Liver (tissue), 9 donors: Measurements from ENCODE around the gene SLC26A1. TPM values are rescaled to one million over a fixed set of nuclear protein-coding genes. Genes with fewer than 3 reads are reported as not detected.

Source experiments
- DNase-seq: peaks from one replicate; pipeline ENCODE4 v3.0.0-alpha.2; 2017; ENCODE audit warnings: low spot score
- H3K27ac ChIP-seq, 2 donors: one replicate each; pipeline ENCODE4 v1.7.0; 2013; ENCODE audit warnings: inconsistent platforms in 2 of 2, low read length in 2 of 2, control low read depth in 1 of 2, low read depth in 1 of 2, mild to moderate bottlenecking in 1 of 2
- H3K27me3 ChIP-seq, 4 donors: one replicate each; pipeline versions ENCODE4 v1.6.1 to v1.7.0; 2013; ENCODE audit warnings: low read length in 3 of 4, inconsistent platforms in 1 of 4, mild to moderate bottlenecking in 1 of 4, moderate library complexity in 1 of 4; ENCODE audit not compliant: control insufficient read depth in 4 of 4, insufficient read depth in 4 of 4
- H3K36me3 ChIP-seq, 4 donors: one replicate each; pipeline versions ENCODE4 v1.6.1 to v1.7.0; 2013; ENCODE audit warnings: low read length in 3 of 4, mild to moderate bottlenecking in 3 of 4, low read depth in 1 of 4, moderate library complexity in 1 of 4; ENCODE audit not compliant: control insufficient read depth in 4 of 4, insufficient read depth in 3 of 4
- H3K4me1 ChIP-seq, 4 donors: one replicate each; pipeline versions ENCODE4 v1.6.1 to v1.7.0; 2013; ENCODE audit warnings: low read length in 3 of 4, mild to moderate bottlenecking in 3 of 4, moderate library complexity in 1 of 4; ENCODE audit not compliant: control insufficient read depth in 4 of 4, insufficient read depth in 4 of 4
- H3K4me3 ChIP-seq, 3 donors: one replicate each; pipeline versions ENCODE4 v1.6.1 to v1.7.0; 2013; ENCODE audit warnings: low read length in 3 of 3, control low read depth in 1 of 3, low read depth in 1 of 3, mild to moderate bottlenecking in 1 of 3
- H3K9ac ChIP-seq, 2 donors: one replicate each; pipeline ENCODE4 v1.7.0; 2013; ENCODE audit warnings: low read length in 2 of 2, mild to moderate bottlenecking in 2 of 2, moderate library complexity in 2 of 2, control low read depth in 1 of 2, low read depth in 1 of 2
- H3K9me3 ChIP-seq, 4 donors: one replicate each; pipeline versions ENCODE4 v1.6.1 to v1.7.0; 2013; ENCODE audit warnings: low read length in 3 of 4; ENCODE audit not compliant: control insufficient read depth in 4 of 4
- EGR1 ChIP-seq, 2 donors: IDR thresholded peaks; 2 replicates each; pipeline ENCODE4 v1.6.1; 2016 to 2018; ENCODE audit warnings: antibody characterized with exemption in 2 of 2, low read depth in 2 of 2
- FOXA2 ChIP-seq: IDR thresholded peaks from 2 replicates; pipeline ENCODE4 v1.6.1; 2016; ENCODE audit warnings: antibody characterized with exemption
- GABPA ChIP-seq, 2 donors: IDR thresholded peaks in 1 of 2; conservative IDR thresholded peaks in 1 of 2; 2 replicates each; pipeline ENCODE4 v1.6.1; 2016; ENCODE audit warnings: antibody characterized with exemption in 2 of 2, mild to moderate bottlenecking in 1 of 2, moderate library complexity in 1 of 2
- HNF4G ChIP-seq: IDR thresholded peaks from 2 replicates; pipeline ENCODE4 v1.6.1; 2016; ENCODE audit warnings: antibody characterized with exemption
- JUND ChIP-seq, 2 donors: IDR thresholded peaks; 2 replicates each; pipeline ENCODE4 v1.6.1; 2016; ENCODE audit warnings: antibody characterized with exemption in 2 of 2
- NR2F2 ChIP-seq: IDR thresholded peaks from 2 replicates; pipeline ENCODE4 v1.6.1; 2016; ENCODE audit warnings: antibody characterized with exemption
- RAD21 ChIP-seq, 2 donors: IDR thresholded peaks; 2 replicates each; pipeline ENCODE4 v1.6.1; 2016; ENCODE audit warnings: antibody characterized with exemption in 2 of 2, mild to moderate bottlenecking in 2 of 2
- RXRA ChIP-seq, 2 donors: IDR thresholded peaks; 2 replicates each; pipeline ENCODE4 v1.6.1; 2017 to 2018; ENCODE audit warnings: antibody characterized with exemption in 2 of 2, mild to moderate bottlenecking in 1 of 2
- SP1 ChIP-seq: IDR thresholded peaks from 2 replicates; pipeline ENCODE4 v1.6.1; 2018; ENCODE audit warnings: antibody characterized with exemption, mild to moderate bottlenecking
- TAF1 ChIP-seq: conservative IDR thresholded peaks from 2 replicates; pipeline ENCODE4 v1.6.1; 2016; ENCODE audit warnings: antibody characterized with exemption, mild to moderate bottlenecking
- YY1 ChIP-seq: IDR thresholded peaks from 2 replicates; pipeline ENCODE4 v1.6.1; 2016; ENCODE audit warnings: antibody characterized with exemption, mild to moderate bottlenecking
- WGBS: extraction: QIAGEN DNeasy Blood & Tissue Kit; methylation state at CpG from one replicate; pipeline ENCODE4 v1.1.7; 2013; 5-methylcytosine and 5-hydroxymethylcytosine counted together
- polyA plus RNA-seq, 2 donors: library from polyadenylated mRNA; stranded (reverse) in 1 of 2; unstranded in 1 of 2; fragments of 200-250 nt in 1 of 2; fragments of >200 nt in 1 of 2; fragmentation: Nextera tagmentation in 1 of 2; extraction: Ambion mirVana in 1 of 2; gene quantifications; one replicate each; pipeline versions ENCODE4 v1.2.1 to v1.2.3, GENCODE V29; 2013 to 2015
- total RNA-seq, 2 donors: library from RNA; depleted of rRNA; stranded (reverse); fragments of >200 nt; gene quantifications; one replicate each; pipeline ENCODE4 v1.2.3, GENCODE V29; 2014
- TF ChIP-seq, protein P1 (sequence below): IDR thresholded peaks from 2 replicates; pipeline ENCODE4 v1.6.1; 2016; ENCODE audit warnings: antibody characterized with exemption
- TF ChIP-seq, protein P2 (sequence below): IDR thresholded peaks from 2 replicates; pipeline ENCODE4 v1.6.1; 2016; ENCODE audit warnings: antibody characterized with exemption
- TF ChIP-seq, protein P3 (sequence below): fragments of 150-350 bp; IDR thresholded peaks from 2 replicates; pipeline ENCODE4 v1.5.1; 2017; ENCODE audit warnings: improper control_type of control experiment, low read depth, low read length; ENCODE audit not compliant: missing input control
- TF ChIP-seq, protein P4 (sequence below): IDR thresholded peaks from 2 replicates; pipeline ENCODE4 v1.6.1; 2016; ENCODE audit warnings: antibody characterized with exemption
- TF ChIP-seq, protein P5 (sequence below): IDR thresholded peaks from 2 replicates; pipeline ENCODE4 v1.6.1; 2016; ENCODE audit warnings: antibody characterized with exemption, mild to moderate bottlenecking
- donor health status: healthy.
- donor health status: healthy.
- donor health status: healthy.
- donor health status: healthy.
- donor health status: healthy.

Gene SLC26A1
- total and polyA plus RNA-seq, 4 donors = 5.1 to 41.0 (median 26.3) TPM

DNA sequence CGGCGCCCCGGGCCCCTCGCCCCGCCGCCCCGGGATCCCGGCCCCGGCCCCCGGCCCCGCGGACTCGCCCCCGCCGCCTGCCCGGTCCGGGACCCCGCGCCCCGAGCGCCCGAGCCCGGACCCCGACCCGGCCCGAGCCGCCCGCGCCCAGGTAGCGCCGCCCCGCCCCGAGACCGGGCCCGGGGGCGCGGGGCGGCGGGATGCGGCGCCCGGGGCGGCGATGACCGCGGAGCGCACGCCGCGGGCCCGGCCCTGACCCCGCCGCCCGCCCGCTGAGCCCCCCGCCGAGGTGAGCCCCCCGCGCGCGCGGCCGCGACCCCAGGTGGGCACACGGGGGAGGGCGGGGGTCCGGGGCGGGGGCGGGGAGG, 18.4 kb upstream of the SLC26A1 start:
- peaks cover 22 to 35% (median 31%) of the 10 kb centered on the region in 4 donors for H3K4me1 ChIP-seq
- no peaks in the 10 kb centered on the region for H3K9me3 ChIP-seq
- H3K36me3 ChIP-seq = peaks cover 0 to 7% (median 0%) of the 10 kb centered on the region in 4 donors
- no peak overlapping the region for H3K27ac ChIP-seq
- no peak for DNase-seq
- no peak for TF ChIP-seq JUND (IDR thresholded peaks at IDR 0.05)
- TF ChIP-seq RAD21 (IDR thresholded peaks at IDR 0.05) = no peak
- no peak for TF ChIP-seq SP1
- no peak for TF ChIP-seq NR2F2
- TF ChIP-seq FOXA2 = no peak
- no peak for TF ChIP-seq GABPA (IDR thresholded peaks at IDR 0.05 in 1 of 2, conservative IDR thresholded peaks at IDR 0.05 in 1 of 2)
- TF ChIP-seq, protein P1, sequence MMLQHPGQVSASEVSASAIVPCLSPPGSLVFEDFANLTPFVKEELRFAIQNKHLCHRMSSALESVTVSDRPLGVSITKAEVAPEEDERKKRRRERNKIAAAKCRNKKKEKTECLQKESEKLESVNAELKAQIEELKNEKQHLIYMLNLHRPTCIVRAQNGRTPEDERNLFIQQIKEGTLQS = no peak
- TF ChIP-seq RXRA (IDR thresholded peaks at IDR 0.05) = no peak
- TF ChIP-seq HNF4G = no peak
- TF ChIP-seq YY1 = no peak
- TF ChIP-seq, protein P2, sequence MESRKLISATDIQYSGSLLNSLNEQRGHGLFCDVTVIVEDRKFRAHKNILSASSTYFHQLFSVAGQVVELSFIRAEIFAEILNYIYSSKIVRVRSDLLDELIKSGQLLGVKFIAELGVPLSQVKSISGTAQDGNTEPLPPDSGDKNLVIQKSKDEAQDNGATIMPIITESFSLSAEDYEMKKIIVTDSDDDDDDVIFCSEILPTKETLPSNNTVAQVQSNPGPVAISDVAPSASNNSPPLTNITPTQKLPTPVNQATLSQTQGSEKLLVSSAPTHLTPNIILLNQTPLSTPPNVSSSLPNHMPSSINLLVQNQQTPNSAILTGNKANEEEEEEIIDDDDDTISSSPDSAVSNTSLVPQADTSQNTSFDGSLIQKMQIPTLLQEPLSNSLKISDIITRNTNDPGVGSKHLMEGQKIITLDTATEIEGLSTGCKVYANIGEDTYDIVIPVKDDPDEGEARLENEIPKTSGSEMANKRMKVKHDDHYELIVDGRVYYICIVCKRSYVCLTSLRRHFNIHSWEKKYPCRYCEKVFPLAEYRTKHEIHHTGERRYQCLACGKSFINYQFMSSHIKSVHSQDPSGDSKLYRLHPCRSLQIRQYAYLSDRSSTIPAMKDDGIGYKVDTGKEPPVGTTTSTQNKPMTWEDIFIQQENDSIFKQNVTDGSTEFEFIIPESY = no peak
- no peak for TF ChIP-seq EGR1 (IDR thresholded peaks at IDR 0.05; ENCODE audit: low read depth in 2 of 2)
- TF ChIP-seq, protein P3, sequence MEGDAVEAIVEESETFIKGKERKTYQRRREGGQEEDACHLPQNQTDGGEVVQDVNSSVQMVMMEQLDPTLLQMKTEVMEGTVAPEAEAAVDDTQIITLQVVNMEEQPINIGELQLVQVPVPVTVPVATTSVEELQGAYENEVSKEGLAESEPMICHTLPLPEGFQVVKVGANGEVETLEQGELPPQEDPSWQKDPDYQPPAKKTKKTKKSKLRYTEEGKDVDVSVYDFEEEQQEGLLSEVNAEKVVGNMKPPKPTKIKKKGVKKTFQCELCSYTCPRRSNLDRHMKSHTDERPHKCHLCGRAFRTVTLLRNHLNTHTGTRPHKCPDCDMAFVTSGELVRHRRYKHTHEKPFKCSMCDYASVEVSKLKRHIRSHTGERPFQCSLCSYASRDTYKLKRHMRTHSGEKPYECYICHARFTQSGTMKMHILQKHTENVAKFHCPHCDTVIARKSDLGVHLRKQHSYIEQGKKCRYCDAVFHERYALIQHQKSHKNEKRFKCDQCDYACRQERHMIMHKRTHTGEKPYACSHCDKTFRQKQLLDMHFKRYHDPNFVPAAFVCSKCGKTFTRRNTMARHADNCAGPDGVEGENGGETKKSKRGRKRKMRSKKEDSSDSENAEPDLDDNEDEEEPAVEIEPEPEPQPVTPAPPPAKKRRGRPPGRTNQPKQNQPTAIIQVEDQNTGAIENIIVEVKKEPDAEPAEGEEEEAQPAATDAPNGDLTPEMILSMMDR = no peak
- TF ChIP-seq TAF1 = no peak
- TF ChIP-seq, protein P4, sequence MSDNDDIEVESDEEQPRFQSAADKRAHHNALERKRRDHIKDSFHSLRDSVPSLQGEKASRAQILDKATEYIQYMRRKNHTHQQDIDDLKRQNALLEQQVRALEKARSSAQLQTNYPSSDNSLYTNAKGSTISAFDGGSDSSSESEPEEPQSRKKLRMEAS = no peak
- TF ChIP-seq, protein P5, sequence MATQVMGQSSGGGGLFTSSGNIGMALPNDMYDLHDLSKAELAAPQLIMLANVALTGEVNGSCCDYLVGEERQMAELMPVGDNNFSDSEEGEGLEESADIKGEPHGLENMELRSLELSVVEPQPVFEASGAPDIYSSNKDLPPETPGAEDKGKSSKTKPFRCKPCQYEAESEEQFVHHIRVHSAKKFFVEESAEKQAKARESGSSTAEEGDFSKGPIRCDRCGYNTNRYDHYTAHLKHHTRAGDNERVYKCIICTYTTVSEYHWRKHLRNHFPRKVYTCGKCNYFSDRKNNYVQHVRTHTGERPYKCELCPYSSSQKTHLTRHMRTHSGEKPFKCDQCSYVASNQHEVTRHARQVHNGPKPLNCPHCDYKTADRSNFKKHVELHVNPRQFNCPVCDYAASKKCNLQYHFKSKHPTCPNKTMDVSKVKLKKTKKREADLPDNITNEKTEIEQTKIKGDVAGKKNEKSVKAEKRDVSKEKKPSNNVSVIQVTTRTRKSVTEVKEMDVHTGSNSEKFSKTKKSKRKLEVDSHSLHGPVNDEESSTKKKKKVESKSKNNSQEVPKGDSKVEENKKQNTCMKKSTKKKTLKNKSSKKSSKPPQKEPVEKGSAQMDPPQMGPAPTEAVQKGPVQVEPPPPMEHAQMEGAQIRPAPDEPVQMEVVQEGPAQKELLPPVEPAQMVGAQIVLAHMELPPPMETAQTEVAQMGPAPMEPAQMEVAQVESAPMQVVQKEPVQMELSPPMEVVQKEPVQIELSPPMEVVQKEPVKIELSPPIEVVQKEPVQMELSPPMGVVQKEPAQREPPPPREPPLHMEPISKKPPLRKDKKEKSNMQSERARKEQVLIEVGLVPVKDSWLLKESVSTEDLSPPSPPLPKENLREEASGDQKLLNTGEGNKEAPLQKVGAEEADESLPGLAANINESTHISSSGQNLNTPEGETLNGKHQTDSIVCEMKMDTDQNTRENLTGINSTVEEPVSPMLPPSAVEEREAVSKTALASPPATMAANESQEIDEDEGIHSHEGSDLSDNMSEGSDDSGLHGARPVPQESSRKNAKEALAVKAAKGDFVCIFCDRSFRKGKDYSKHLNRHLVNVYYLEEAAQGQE = no peak
- H3K9ac ChIP-seq = no peak overlapping the region
- 1% methylated on average over 69 of the region's 69 CpGs for WGBS
- H3K4me3 ChIP-seq = peak overlapping the region in 1 of 3 donors; percentile 94
- H3K27me3 ChIP-seq = no peaks in the 10 kb centered on the region
